ENCODE data around the gene DAPK3.

DNA sequence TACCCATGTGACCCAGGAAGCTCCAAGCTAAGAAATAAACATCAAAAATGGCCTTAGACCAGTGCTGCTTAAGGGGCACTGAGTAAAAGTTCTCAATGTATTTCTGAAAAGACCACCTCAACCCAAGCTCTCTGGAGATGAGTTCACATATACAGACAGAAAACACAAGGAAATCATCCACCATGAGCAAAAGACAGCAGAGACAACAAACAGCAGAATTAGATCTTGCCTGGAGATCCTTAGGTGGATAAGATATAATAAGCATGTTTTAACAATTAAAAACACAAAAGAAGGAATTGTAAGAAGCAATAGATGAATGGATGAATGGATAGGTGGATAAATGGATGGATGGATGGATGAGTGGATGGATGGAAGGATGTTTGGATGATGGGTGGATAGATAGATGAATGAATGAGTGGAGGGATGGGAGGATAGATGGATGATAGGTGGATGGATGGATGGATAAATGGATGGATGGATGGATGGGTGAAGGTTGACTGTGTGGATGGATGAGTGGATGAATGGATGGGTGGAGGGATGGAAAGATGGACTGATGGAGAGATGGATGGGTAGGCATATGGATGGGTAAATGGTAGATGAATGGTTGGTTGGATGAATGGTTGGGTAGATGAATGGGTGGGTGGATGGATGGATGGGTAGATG is 47.7 kb downstream of the DAPK3 start:
- TF ChIP-seq EZH2 (IDR thresholded peaks at IDR 0.05; ENCODE audit: low read depth), result no peak
- TF ChIP-seq, protein P1, sequence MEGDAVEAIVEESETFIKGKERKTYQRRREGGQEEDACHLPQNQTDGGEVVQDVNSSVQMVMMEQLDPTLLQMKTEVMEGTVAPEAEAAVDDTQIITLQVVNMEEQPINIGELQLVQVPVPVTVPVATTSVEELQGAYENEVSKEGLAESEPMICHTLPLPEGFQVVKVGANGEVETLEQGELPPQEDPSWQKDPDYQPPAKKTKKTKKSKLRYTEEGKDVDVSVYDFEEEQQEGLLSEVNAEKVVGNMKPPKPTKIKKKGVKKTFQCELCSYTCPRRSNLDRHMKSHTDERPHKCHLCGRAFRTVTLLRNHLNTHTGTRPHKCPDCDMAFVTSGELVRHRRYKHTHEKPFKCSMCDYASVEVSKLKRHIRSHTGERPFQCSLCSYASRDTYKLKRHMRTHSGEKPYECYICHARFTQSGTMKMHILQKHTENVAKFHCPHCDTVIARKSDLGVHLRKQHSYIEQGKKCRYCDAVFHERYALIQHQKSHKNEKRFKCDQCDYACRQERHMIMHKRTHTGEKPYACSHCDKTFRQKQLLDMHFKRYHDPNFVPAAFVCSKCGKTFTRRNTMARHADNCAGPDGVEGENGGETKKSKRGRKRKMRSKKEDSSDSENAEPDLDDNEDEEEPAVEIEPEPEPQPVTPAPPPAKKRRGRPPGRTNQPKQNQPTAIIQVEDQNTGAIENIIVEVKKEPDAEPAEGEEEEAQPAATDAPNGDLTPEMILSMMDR (conservative IDR thresholded peaks at IDR 0.05), result no peak

All from PC-9 (cell line).